ENCODE data around the gene ZMYND8.

DNA sequence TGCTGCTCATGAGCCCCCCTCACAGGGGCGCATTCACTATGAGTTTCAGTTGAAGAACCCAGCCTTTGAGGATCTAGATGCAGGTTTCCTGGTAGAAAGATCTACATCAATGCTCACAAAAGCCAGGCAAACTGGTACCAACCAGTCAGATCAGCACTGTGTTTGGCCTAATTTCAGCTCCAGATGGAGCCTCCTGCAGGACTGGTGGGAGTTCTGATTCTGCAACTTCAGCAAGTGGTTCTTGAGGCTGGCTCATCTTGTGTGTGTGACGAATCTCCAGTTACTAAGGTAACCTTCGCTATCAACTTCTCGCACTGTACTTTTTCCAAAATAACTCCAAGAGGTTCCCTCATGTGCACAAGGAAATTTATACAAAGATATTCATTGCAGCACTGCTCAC lies 118.8 kb downstream of the ZMYND8 start:
- TF ChIP-seq, protein P1, sequence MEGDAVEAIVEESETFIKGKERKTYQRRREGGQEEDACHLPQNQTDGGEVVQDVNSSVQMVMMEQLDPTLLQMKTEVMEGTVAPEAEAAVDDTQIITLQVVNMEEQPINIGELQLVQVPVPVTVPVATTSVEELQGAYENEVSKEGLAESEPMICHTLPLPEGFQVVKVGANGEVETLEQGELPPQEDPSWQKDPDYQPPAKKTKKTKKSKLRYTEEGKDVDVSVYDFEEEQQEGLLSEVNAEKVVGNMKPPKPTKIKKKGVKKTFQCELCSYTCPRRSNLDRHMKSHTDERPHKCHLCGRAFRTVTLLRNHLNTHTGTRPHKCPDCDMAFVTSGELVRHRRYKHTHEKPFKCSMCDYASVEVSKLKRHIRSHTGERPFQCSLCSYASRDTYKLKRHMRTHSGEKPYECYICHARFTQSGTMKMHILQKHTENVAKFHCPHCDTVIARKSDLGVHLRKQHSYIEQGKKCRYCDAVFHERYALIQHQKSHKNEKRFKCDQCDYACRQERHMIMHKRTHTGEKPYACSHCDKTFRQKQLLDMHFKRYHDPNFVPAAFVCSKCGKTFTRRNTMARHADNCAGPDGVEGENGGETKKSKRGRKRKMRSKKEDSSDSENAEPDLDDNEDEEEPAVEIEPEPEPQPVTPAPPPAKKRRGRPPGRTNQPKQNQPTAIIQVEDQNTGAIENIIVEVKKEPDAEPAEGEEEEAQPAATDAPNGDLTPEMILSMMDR (IDR thresholded peaks at IDR 0.05), result no peak
- no peak for TF ChIP-seq POLR2A (IDR thresholded peaks at IDR 0.05)
